Brain microvascular endothelial cell (primary cell): Measurements from ENCODE around the gene USP37.
"Not testable (repeated sequence)": the region's sequence is repeated elsewhere in the genome, so short reads cannot be mapped to it uniquely, and the experiment has no call there.

ENCODE experiments used
- DNase-seq: peaks from one replicate; pipeline ENCODE4 v3.0.0-alpha.2; 2020
- H3K27ac ChIP-seq: fragments of 250-450 bp; sonication (Bioruptor Pico); 2 replicates; pipeline ENCODE4 v1.5.1; 2020; ENCODE audit warnings: mild to moderate bottlenecking, moderate library complexity
- H3K27me3 ChIP-seq: fragments of 250-450 bp; sonication (Bioruptor Pico); replicated peaks from 2 replicates; pipeline ENCODE4 v1.5.1; 2020; ENCODE audit warnings: mild to moderate bottlenecking
- H3K36me3 ChIP-seq: fragments of 250-450 bp; sonication (Bioruptor Pico); replicated peaks from 2 replicates; pipeline ENCODE4 v1.5.1; 2020; ENCODE audit warnings: mild to moderate bottlenecking
- H3K4me3 ChIP-seq: 2 replicates; pipeline ENCODE4 v1.5.1; 2011; ENCODE audit warnings: low read depth, mild to moderate bottlenecking, control low read depth, low read length, moderate library complexity
- in situ Hi-C: cut with HindIII; loops from 2 replicates; pipeline ENCODE4 v1.10.0; 2017; ENCODE audit warnings: low sequenced_read_pairs, low pct_ligation_motif_present
- TF ChIP-seq, protein P1 (sequence below): IDR thresholded peaks from 2 replicates; pipeline ENCODE4 v1.5.1; 2011; ENCODE audit warnings: low read depth, mild to moderate bottlenecking, moderate library complexity, low read length, control low read depth, inconsistent platforms; ENCODE audit errors: missing control alignments

Gene USP37

GRCh38 chr2:218558986-218559385, 9.2 kb downstream of the USP37 start:
- no peak for DNase-seq
- Histone ChIP-seq H3K36me3 (peaks cover 8% of the 10 kb centered on the region), H3K4me3 (no peak overlapping the region), H3K27ac (no peak overlapping the region), H3K27me3 (no peaks in the 10 kb centered on the region)
- TF ChIP-seq, protein P1, sequence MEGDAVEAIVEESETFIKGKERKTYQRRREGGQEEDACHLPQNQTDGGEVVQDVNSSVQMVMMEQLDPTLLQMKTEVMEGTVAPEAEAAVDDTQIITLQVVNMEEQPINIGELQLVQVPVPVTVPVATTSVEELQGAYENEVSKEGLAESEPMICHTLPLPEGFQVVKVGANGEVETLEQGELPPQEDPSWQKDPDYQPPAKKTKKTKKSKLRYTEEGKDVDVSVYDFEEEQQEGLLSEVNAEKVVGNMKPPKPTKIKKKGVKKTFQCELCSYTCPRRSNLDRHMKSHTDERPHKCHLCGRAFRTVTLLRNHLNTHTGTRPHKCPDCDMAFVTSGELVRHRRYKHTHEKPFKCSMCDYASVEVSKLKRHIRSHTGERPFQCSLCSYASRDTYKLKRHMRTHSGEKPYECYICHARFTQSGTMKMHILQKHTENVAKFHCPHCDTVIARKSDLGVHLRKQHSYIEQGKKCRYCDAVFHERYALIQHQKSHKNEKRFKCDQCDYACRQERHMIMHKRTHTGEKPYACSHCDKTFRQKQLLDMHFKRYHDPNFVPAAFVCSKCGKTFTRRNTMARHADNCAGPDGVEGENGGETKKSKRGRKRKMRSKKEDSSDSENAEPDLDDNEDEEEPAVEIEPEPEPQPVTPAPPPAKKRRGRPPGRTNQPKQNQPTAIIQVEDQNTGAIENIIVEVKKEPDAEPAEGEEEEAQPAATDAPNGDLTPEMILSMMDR: no peak
- in situ Hi-C loops: no loop called here

GRCh38 chr2:218557941-218558340, 10.2 kb downstream of the USP37 start:
- Histone ChIP-seq H3K27ac (no peak overlapping the region), H3K27me3 (no peaks in the 10 kb centered on the region), H3K36me3 (peaks cover 14% of the 10 kb centered on the region), H3K4me3 (no peak overlapping the region)
- no peak for DNase-seq
- in situ Hi-C loops: no loop called here
- TF ChIP-seq, protein P1: no peak

GRCh38 chr2:218555527-218555926, 12.6 kb downstream of the USP37 start:
- TF ChIP-seq, protein P1: no peak
- in situ Hi-C loops: no loop called here
- H3K4me3 ChIP-seq: no peak overlapping the region
- no peak overlapping the region for H3K27ac ChIP-seq
- no peaks in the 10 kb centered on the region for H3K27me3 ChIP-seq
- DNase-seq: no peak
- peaks cover 18% of the 10 kb centered on the region for H3K36me3 ChIP-seq

DNA sequence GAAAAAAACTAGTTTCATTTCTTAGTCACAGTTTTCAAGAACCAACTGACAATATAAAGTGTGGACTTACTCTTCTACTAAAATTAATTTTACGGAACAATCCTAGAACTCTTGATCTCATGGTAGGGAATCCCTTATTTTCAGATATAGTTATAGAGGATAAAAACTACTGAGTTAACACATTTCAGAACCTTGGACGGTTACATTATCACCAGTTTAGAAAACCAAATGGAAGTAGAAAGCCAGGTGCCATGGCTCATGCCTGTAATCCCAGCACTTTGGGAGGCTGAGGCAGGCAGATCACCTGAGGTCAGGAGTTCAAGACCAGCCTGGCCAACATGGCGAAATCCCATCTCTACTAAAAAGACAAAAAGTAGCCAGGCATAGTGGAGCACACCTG, 13.9 kb downstream of the USP37 start:
- in situ Hi-C loops, DNase-seq, H3K27me3 ChIP-seq, H3K4me3 ChIP-seq, H3K27ac ChIP-seq: not testable (repeated sequence)
- H3K36me3 ChIP-seq: peaks cover 18% of the 10 kb centered on the region

DNA sequence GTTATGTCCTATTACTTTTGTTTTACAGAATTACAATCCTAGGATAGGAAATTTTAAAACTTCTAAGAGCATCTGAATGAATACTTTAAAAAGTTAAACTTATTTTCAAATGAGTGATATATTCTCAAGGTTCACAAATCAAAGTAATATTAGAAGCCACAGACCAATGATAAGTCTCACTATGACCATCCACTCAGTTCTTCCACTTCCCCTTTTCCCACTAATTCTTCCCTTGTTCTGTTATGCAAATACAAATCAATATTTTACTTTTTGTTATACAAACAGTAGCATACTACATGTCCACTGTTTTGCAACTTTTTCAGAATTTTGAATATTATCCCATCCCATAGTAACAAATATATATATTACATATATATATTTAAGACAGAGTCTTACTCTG, 20.2 kb downstream of the USP37 start:
- peaks cover 14% of the 10 kb centered on the region for H3K36me3 ChIP-seq
- no peaks in the 10 kb centered on the region for H3K27me3 ChIP-seq
- DNase-seq: no peak
- in situ Hi-C loops: no loop called here
- H3K4me3 ChIP-seq: no peak overlapping the region
- TF ChIP-seq, protein P1: no peak
- H3K27ac ChIP-seq: no peak overlapping the region

GRCh38 chr2:218547511-218547910, 20.6 kb downstream of the USP37 start:
- TF ChIP-seq, protein P1: no peak
- DNase-seq: no peak
- in situ Hi-C loops: no loop called here
- Histone ChIP-seq H3K27ac (no peak overlapping the region), H3K36me3 (peaks cover 12% of the 10 kb centered on the region), H3K4me3 (no peak overlapping the region), H3K27me3 (no peaks in the 10 kb centered on the region)

DNA sequence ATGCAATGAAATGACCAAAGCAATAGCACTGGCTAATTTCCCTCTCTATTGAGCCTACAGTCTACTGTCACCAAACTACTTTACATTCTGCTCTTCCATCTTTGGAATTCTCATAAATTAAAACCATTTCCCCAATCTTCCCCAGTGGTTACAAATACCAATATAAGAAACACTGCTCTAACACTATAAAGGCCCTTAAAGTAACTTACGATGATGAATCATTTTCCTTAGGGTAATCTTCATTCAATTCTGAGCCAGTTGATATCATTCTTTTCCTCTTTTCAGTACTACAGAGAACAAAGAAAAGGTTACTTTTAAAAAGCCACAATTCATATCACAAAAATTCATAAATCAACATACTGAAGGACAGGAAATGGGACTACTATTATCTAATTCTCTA, 22.1 kb downstream of the USP37 start:
- in situ Hi-C loops: no loop called here
- H3K27me3 ChIP-seq: no peaks in the 10 kb centered on the region

More for the DNA sequence above, 22.1 kb downstream of the USP37 start:
- H3K36me3 ChIP-seq: peaks cover 10% of the 10 kb centered on the region
- no peak overlapping the region for H3K27ac ChIP-seq
- DNase-seq: no peak
- no peak overlapping the region for H3K4me3 ChIP-seq
- TF ChIP-seq, protein P1: no peak
